KMS-11 (cell line): ENCODE results near the gene CTTNBP2.

Experiments used
- H2AFZ ChIP-seq: fragments of 200-600 bp; sonication (generic); 2 replicates; pipeline ENCODE4 v1.6.1; 2016; ENCODE audit warnings: antibody characterized with exemption, mixed run types, low read depth
- H3K27ac ChIP-seq: fragments of 200-600 bp; sonication (generic); 2 replicates; pipeline ENCODE4 v1.6.1; 2016; ENCODE audit warnings: mild to moderate bottlenecking, mixed run types
- H3K27me3 ChIP-seq: fragments of 200-600 bp; sonication (generic); 2 replicates; pipeline ENCODE4 v1.6.1; 2017; ENCODE audit warnings: mild to moderate bottlenecking, low read depth, mixed run types, moderate library complexity; ENCODE audit not compliant: insufficient read depth
- H3K36me3 ChIP-seq: fragments of 200-600 bp; sonication (generic); 2 replicates; pipeline ENCODE4 v1.6.1; 2017; ENCODE audit warnings: mild to moderate bottlenecking, mixed run types; ENCODE audit not compliant: insufficient read depth
- H3K4me1 ChIP-seq: fragments of 200-600 bp; sonication (generic); 2 replicates; pipeline ENCODE4 v1.6.1; 2016; ENCODE audit warnings: mild to moderate bottlenecking, low read depth, mixed run types; ENCODE audit not compliant: poor library complexity, severe bottlenecking
- H3K4me2 ChIP-seq: fragments of 200-600 bp; sonication (generic); 2 replicates; pipeline ENCODE4 v1.7.0; 2016; ENCODE audit warnings: mild to moderate bottlenecking, mixed run types
- H3K4me3 ChIP-seq: fragments of 200-600 bp; sonication (generic); IDR thresholded peaks from 2 replicates; pipeline ENCODE4 v1.6.1; 2017; ENCODE audit warnings: low read depth, low read length, mixed read lengths; ENCODE audit not compliant: insufficient read depth
- H3K79me2 ChIP-seq: fragments of 200-600 bp; sonication (generic); 2 replicates; pipeline ENCODE4 v1.6.1; 2016; ENCODE audit warnings: low read depth, mixed run types; ENCODE audit not compliant: insufficient read depth
- H3K9ac ChIP-seq: fragments of 200-600 bp; sonication (generic); 2 replicates; pipeline ENCODE4 v1.6.1; 2016; ENCODE audit warnings: mild to moderate bottlenecking, mixed run types
- H4K20me1 ChIP-seq: fragments of 200-600 bp; sonication (generic); 2 replicates; pipeline ENCODE4 v1.6.1; 2016; ENCODE audit warnings: mild to moderate bottlenecking, mixed run types; ENCODE audit not compliant: insufficient read depth
- CTCF ChIP-seq: fragments of 200-600 bp; sonication (generic); conservative IDR thresholded peaks from 2 replicates; pipeline ENCODE4 v1.6.1; 2017; ENCODE audit warnings: low read depth, mild to moderate bottlenecking, antibody characterized with exemption, low read length, moderate library complexity, mixed read lengths

Gene CTTNBP2

GRCh38 chr7:117679120-117679519 lies 194.1 kb downstream of the CTTNBP2 start:
- no peak overlapping the region for H3K4me2 ChIP-seq
- H3K27ac ChIP-seq, result no peak overlapping the region
- TF ChIP-seq CTCF, result no peak
- H3K4me3 ChIP-seq, result no peak overlapping the region
- no peaks in the 10 kb centered on the region for H4K20me1 ChIP-seq
- no peaks in the 10 kb centered on the region for H3K27me3 ChIP-seq
- H3K4me1 ChIP-seq, result no peaks in the 10 kb centered on the region
- H3K9ac ChIP-seq, result no peak overlapping the region
- no peaks in the 10 kb centered on the region for H3K36me3 ChIP-seq
- no peak overlapping the region for H2AFZ ChIP-seq
- no peaks in the 10 kb centered on the region for H3K79me2 ChIP-seq

GRCh38 chr7:117675497-117676435 lies 197.5 kb downstream of the CTTNBP2 start:
- H4K20me1 ChIP-seq, result no peaks in the 10 kb centered on the region
- H3K4me3 ChIP-seq, result no peak overlapping the region
- H3K9ac ChIP-seq, result no peak overlapping the region
- no peak for TF ChIP-seq CTCF
- no peaks in the 10 kb centered on the region for H3K79me2 ChIP-seq
- no peak overlapping the region for H2AFZ ChIP-seq
- no peaks in the 10 kb centered on the region for H3K27me3 ChIP-seq
- no peak overlapping the region for H3K27ac ChIP-seq
- no peak overlapping the region for H3K4me2 ChIP-seq
- no peaks in the 10 kb centered on the region for H3K4me1 ChIP-seq
- no peaks in the 10 kb centered on the region for H3K36me3 ChIP-seq

- H3K27ac ChIP-seq, result no peak overlapping the region
- H3K4me2 ChIP-seq, result no peak overlapping the region; the same call in 1 of the 2 replicates
- H3K4me1 ChIP-seq, result no peaks in the 10 kb centered on the region
- no peak overlapping the region for H3K9ac ChIP-seq
- no peaks in the 10 kb centered on the region for H3K79me2 ChIP-seq
- H3K27me3 ChIP-seq, result no peaks in the 10 kb centered on the region
- no peaks in the 10 kb centered on the region for H4K20me1 ChIP-seq
- no peak overlapping the region for H3K4me3 ChIP-seq
- no peak for TF ChIP-seq CTCF
- H3K36me3 ChIP-seq, result no peaks in the 10 kb centered on the region
- no peak overlapping the region for H2AFZ ChIP-seq
Observed at GRCh38 chr7:117674617-117675016, 198.6 kb downstream of the CTTNBP2 start.

- no peak overlapping the region for H3K4me3 ChIP-seq
- H3K27me3 ChIP-seq, result no peaks in the 10 kb centered on the region
- no peaks in the 10 kb centered on the region for H3K36me3 ChIP-seq
- TF ChIP-seq CTCF, result peak; percentile 60
- no peaks in the 10 kb centered on the region for H3K79me2 ChIP-seq
- no peaks in the 10 kb centered on the region for H4K20me1 ChIP-seq
- no peak overlapping the region for H3K27ac ChIP-seq
- H3K9ac ChIP-seq, result no peak overlapping the region
- H3K4me1 ChIP-seq, result no peaks in the 10 kb centered on the region
- no peak overlapping the region; the same call in 1 of the 2 replicates for H3K4me2 ChIP-seq
- H2AFZ ChIP-seq, result no peak overlapping the region
Observed at GRCh38 chr7:117673839-117674238, 199.4 kb downstream of the CTTNBP2 start.
